Loucy (cell line): ENCODE results near the gene FAT4.

ENCODE experiments used
- H2AFZ ChIP-seq: fragments of 200-600 bp; sonication (generic); 2 replicates; pipeline ENCODE4 v1.6.0; 2016; ENCODE audit warnings: antibody characterized with exemption, mild to moderate bottlenecking, low read length, moderate library complexity
- H3F3A ChIP-seq: fragments of 200-600 bp; 2 replicates; pipeline ENCODE4 v1.6.0; 2016; ENCODE audit warnings: antibody characterized with exemption, low read depth, mild to moderate bottlenecking
- H3K27me3 ChIP-seq: fragments of 200-600 bp; sonication (generic); 2 replicates; pipeline ENCODE4 v1.6.1; 2014; ENCODE audit warnings: low read length, mild to moderate bottlenecking; ENCODE audit not compliant: insufficient read depth, poor library complexity, severe bottlenecking
- H3K36me3 ChIP-seq: fragments of 200-600 bp; sonication (generic); 2 replicates; pipeline ENCODE4 v1.6.1; 2016; ENCODE audit warnings: low read length; ENCODE audit not compliant: insufficient read depth
- H3K4me1 ChIP-seq: fragments of 200-600 bp; sonication (generic); 2 replicates; pipeline ENCODE4 v1.5.1; 2014; ENCODE audit warnings: low read length, mild to moderate bottlenecking; ENCODE audit not compliant: insufficient read depth, poor library complexity, severe bottlenecking
- H3K4me2 ChIP-seq: fragments of 200-600 bp; sonication (generic); 2 replicates; pipeline ENCODE4 v1.6.0; 2014; ENCODE audit warnings: antibody characterized with exemption, low read length, low read depth, mild to moderate bottlenecking; ENCODE audit not compliant: poor library complexity, severe bottlenecking
- H3K4me3 ChIP-seq: fragments of 200-600 bp; sonication (generic); 2 replicates; pipeline ENCODE4 v1.5.1; 2014; ENCODE audit warnings: low read length, mild to moderate bottlenecking, mixed read lengths; ENCODE audit not compliant: poor library complexity, severe bottlenecking
- H3K79me2 ChIP-seq: fragments of 200-600 bp; sonication (generic); 2 replicates; pipeline ENCODE4 v1.6.1; 2014; ENCODE audit warnings: low read length; ENCODE audit not compliant: insufficient read depth
- H3K9ac ChIP-seq: fragments of 200-600 bp; sonication (generic); 2 replicates; pipeline ENCODE4 v1.6.0; 2014; ENCODE audit warnings: mild to moderate bottlenecking, low read depth, low read length, moderate library complexity; ENCODE audit not compliant: poor library complexity, severe bottlenecking
- H3K9me2 ChIP-seq: fragments of 200-600 bp; sonication (generic); replicated peaks from 2 replicates; pipeline ENCODE4 v1.6.1; 2016; ENCODE audit warnings: low read depth, low read length, mixed read lengths
- H3K9me3 ChIP-seq: fragments of 200-600 bp; sonication (generic); 2 replicates; pipeline ENCODE4 v1.6.1; 2014; ENCODE audit warnings: mild to moderate bottlenecking, antibody characterized with exemption, low read length, low read depth; ENCODE audit not compliant: insufficient read depth
- H4K20me1 ChIP-seq: fragments of 200-600 bp; sonication (generic); 2 replicates; pipeline ENCODE4 v1.6.0; 2014; ENCODE audit warnings: antibody characterized with exemption, low read length, mild to moderate bottlenecking; ENCODE audit not compliant: insufficient read depth, poor library complexity, severe bottlenecking
- EZH2phosphoT487 ChIP-seq: fragments of 200-600 bp; IDR thresholded peaks from 2 replicates; pipeline ENCODE4 v1.6.1; 2018; ENCODE audit warnings: antibody characterized with exemption, mild to moderate bottlenecking, moderate library complexity, borderline replicate concordance
- TF ChIP-seq, protein P1 (sequence below): fragments of 200-600 bp; sonication (generic); conservative IDR thresholded peaks from 2 replicates; pipeline ENCODE4 v1.5.1; 2014; ENCODE audit warnings: mild to moderate bottlenecking, antibody characterized with exemption, low read length

Gene FAT4

DNA sequence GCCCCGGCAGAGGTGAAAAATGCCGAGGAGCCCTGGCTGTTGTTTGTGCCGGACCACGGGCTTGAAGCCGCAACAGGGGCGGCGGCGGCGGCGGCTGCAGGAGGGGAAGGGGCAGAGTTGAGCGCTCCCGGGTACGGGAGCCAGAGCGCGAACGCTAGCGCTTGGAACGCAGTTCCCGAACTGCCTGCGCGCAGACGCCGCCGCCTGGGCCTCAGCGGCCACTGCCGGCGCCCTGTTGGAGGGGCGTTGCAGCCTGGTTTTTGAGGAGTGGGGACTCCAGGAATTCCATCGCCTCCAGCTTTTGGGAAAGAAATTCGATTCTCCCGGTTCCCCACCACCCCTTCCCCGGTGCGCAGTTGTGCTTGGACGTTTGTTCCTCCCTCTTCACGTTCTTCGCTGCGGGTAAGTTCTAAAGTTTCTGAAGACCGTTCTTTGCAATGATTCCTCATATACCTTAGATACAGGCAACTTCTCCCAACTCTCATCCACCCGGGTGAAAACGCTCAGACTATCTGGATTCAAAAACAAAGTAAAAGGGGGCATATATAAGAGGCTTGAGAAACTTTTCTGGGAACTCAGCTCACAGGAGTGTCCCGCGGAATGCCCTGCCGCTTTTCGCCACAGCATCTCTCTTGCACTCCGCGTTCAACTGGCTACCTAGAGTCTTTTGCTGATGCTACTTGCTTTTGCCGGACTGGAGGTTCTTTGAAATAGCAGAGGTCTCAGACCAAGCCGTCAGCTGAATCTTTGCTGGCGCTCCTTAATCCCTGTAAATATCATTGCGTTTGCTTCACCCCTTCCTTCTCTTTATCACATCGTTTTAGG lies 1.0 kb downstream of the FAT4 start:
- TF ChIP-seq EZH2phosphoT487: no peak
- TF ChIP-seq, protein P1, sequence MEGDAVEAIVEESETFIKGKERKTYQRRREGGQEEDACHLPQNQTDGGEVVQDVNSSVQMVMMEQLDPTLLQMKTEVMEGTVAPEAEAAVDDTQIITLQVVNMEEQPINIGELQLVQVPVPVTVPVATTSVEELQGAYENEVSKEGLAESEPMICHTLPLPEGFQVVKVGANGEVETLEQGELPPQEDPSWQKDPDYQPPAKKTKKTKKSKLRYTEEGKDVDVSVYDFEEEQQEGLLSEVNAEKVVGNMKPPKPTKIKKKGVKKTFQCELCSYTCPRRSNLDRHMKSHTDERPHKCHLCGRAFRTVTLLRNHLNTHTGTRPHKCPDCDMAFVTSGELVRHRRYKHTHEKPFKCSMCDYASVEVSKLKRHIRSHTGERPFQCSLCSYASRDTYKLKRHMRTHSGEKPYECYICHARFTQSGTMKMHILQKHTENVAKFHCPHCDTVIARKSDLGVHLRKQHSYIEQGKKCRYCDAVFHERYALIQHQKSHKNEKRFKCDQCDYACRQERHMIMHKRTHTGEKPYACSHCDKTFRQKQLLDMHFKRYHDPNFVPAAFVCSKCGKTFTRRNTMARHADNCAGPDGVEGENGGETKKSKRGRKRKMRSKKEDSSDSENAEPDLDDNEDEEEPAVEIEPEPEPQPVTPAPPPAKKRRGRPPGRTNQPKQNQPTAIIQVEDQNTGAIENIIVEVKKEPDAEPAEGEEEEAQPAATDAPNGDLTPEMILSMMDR: no peak
- Histone ChIP-seq H3K4me3 (peak overlapping the region; percentile 76), H3K4me2 (peak overlapping the region; percentile 69), H3K9ac (no peak overlapping the region), H3K27me3 (no peaks in the 10 kb centered on the region), H3K36me3 (no peaks in the 10 kb centered on the region), H2AFZ (peak overlapping the region; percentile 91), H3K9me3 (no peaks in the 10 kb centered on the region), H3F3A (no peaks in the 10 kb centered on the region), H4K20me1 (no peaks in the 10 kb centered on the region), H3K9me2 (no peaks in the 10 kb centered on the region), H3K79me2 (no peaks in the 10 kb centered on the region), H3K4me1 (no peaks in the 10 kb centered on the region)

DNA sequence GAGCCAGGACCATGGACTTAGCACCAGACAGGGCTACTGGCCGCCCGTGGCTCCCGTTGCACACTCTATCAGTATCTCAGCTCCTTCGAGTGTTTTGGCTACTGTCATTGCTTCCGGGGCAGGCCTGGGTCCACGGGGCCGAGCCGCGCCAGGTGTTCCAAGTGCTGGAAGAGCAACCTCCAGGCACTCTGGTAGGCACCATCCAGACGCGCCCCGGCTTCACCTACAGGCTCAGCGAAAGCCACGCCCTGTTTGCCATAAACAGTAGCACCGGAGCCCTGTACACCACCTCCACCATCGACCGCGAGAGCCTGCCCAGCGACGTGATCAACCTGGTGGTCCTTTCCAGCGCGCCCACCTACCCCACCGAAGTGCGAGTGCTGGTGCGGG lies 1.6 kb downstream of the FAT4 start:
- Histone ChIP-seq H3K79me2 (no peaks in the 10 kb centered on the region), H3K9ac (no peak overlapping the region)

DNA sequence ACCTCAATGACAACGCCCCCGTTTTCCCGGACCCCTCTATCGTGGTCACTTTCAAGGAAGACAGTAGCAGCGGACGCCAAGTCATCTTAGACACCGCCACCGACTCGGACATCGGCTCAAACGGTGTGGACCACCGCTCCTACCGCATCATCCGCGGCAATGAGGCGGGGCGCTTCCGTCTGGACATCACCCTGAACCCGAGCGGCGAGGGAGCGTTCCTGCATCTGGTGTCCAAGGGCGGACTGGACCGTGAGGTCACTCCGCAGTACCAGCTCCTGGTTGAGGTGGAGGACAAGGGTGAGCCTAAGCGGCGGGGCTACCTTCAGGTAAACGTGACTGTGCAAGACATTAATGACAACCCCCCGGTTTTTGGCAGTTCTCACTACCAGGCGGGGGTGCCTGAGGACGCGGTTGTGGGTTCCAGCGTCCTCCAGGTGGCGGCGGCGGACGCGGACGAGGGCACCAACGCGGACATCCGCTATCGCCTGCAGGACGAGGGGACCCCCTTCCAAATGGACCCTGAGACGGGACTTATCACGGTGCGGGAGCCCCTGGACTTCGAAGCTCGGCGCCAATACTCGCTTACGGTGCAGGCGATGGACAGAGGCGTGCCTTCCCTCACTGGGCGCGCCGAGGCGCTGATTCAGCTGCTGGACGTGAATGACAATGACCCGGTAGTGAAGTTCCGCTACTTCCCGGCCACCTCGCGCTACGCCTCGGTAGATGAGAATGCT lies 2.2 kb downstream of the FAT4 start:
- H3K4me3 ChIP-seq: no peak overlapping the region
- H3K9me2 ChIP-seq: no peaks in the 10 kb centered on the region
- no peaks in the 10 kb centered on the region for H3K9me3 ChIP-seq
- TF ChIP-seq, protein P1: no peak
- TF ChIP-seq EZH2phosphoT487: no peak
- H3K4me2 ChIP-seq: no peak overlapping the region
- H3F3A ChIP-seq: no peaks in the 10 kb centered on the region
- no peaks in the 10 kb centered on the region for H3K36me3 ChIP-seq
- no peak overlapping the region for H2AFZ ChIP-seq
- H3K27me3 ChIP-seq: no peaks in the 10 kb centered on the region
- no peaks in the 10 kb centered on the region for H4K20me1 ChIP-seq
- H3K9ac ChIP-seq: no peak overlapping the region
- H3K4me1 ChIP-seq: no peaks in the 10 kb centered on the region
- H3K79me2 ChIP-seq: no peaks in the 10 kb centered on the region

More for the DNA sequence above, 1.6 kb downstream of the FAT4 start:
- no peak for TF ChIP-seq EZH2phosphoT487
- TF ChIP-seq, protein P1: no peak
- H3K4me3 ChIP-seq: no peak overlapping the region
- no peaks in the 10 kb centered on the region for H3F3A ChIP-seq
- H3K9me2 ChIP-seq: no peaks in the 10 kb centered on the region
- no peaks in the 10 kb centered on the region for H4K20me1 ChIP-seq
- no peak overlapping the region for H2AFZ ChIP-seq
- H3K9me3 ChIP-seq: no peaks in the 10 kb centered on the region
- no peaks in the 10 kb centered on the region for H3K36me3 ChIP-seq
- no peaks in the 10 kb centered on the region for H3K4me1 ChIP-seq
- H3K27me3 ChIP-seq: no peaks in the 10 kb centered on the region
- H3K4me2 ChIP-seq: no peak overlapping the region
